Measurements from ENCODE around the gene GFOD2. TPM values are rescaled to one million over a fixed set of nuclear protein-coding genes. Genes with fewer than 3 reads are reported as not detected.

Gene GFOD2
- total RNA-seq, 1 donor from 2014 or later: 18.2 TPM

DNA sequence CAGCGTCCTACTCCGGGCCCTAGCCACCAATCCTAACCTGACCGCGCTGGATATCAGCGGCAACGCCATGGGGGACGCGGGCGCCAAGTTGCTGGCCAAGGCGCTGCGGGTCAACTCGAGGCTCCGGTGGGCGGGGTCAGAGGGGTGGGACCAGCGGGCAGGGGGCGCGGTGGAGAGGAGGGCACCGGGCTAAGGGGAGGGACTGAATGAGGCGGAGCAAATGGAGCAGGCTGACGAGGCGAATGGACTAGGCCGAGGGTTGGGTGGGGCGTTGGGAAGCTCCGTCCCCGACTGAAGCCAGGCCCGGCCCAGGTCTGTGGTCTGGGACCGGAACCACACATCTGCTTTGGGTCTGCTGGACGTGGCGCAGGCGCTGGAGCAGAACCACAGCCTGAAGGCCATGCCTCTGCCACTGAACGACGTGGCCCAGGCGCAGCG, 69.6 kb downstream of the GFOD2 start:
- intact Hi-C loops (cut with DNase I): no loop called here
- Histone ChIP-seq H3K27me3 (peaks cover 48% of the 10 kb centered on the region), H3K9me3 (no peaks in the 10 kb centered on the region), H3K4me3 (no peak overlapping the region), H3K27ac (no peak overlapping the region), H3K36me3 (no peaks in the 10 kb centered on the region), H3K4me1 (peaks cover 9% of the 10 kb centered on the region)
- DNase-seq: no peak
- ATAC-seq: no peak
- TF ChIP-seq, protein P1, sequence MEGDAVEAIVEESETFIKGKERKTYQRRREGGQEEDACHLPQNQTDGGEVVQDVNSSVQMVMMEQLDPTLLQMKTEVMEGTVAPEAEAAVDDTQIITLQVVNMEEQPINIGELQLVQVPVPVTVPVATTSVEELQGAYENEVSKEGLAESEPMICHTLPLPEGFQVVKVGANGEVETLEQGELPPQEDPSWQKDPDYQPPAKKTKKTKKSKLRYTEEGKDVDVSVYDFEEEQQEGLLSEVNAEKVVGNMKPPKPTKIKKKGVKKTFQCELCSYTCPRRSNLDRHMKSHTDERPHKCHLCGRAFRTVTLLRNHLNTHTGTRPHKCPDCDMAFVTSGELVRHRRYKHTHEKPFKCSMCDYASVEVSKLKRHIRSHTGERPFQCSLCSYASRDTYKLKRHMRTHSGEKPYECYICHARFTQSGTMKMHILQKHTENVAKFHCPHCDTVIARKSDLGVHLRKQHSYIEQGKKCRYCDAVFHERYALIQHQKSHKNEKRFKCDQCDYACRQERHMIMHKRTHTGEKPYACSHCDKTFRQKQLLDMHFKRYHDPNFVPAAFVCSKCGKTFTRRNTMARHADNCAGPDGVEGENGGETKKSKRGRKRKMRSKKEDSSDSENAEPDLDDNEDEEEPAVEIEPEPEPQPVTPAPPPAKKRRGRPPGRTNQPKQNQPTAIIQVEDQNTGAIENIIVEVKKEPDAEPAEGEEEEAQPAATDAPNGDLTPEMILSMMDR (IDR thresholded peaks at IDR 0.05): no peak

DNA sequence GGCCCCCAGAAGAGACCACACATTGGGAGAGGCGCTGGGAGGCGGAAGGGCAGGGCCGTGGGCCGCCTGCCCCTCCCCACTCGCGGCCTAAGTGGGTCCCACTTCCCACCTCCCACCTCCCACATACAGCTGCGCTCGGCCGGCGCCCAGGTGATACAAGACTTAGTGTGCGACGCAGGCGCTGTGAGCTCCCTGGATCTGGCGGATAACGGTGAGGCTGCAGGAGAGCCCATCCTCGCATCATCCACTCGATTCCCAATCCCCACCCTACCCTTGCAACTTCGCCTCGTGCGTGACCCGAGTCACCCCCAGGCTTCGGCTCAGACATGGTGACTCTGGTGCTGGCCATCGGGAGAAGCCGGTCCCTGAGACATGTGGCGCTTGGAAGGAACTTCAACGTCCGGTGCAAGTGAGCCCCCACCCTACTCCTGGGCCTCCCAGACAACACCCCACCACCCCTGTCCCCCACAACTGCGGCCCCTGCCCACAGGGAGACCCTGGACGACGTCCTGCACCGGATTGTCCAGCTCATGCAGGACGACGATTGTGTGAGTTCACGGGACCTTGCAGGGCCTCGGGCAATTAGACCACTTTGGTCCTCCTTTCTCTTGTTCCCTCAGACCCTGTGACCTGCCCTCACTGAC, 70.2 kb downstream of the GFOD2 start:
- ATAC-seq: no peak
- no peak for DNase-seq
- peaks cover 41% of the 10 kb centered on the region for H3K27me3 ChIP-seq
- peaks cover 10% of the 10 kb centered on the region for H3K4me1 ChIP-seq
- no peaks in the 10 kb centered on the region for H3K9me3 ChIP-seq
- no peaks in the 10 kb centered on the region for H3K36me3 ChIP-seq
- TF ChIP-seq, protein P1 (IDR thresholded peaks at IDR 0.05): no peak
- H3K27ac ChIP-seq: no peak overlapping the region
- intact Hi-C loops (cut with DNase I): no loop called here
- H3K4me3 ChIP-seq: no peak overlapping the region

DNA sequence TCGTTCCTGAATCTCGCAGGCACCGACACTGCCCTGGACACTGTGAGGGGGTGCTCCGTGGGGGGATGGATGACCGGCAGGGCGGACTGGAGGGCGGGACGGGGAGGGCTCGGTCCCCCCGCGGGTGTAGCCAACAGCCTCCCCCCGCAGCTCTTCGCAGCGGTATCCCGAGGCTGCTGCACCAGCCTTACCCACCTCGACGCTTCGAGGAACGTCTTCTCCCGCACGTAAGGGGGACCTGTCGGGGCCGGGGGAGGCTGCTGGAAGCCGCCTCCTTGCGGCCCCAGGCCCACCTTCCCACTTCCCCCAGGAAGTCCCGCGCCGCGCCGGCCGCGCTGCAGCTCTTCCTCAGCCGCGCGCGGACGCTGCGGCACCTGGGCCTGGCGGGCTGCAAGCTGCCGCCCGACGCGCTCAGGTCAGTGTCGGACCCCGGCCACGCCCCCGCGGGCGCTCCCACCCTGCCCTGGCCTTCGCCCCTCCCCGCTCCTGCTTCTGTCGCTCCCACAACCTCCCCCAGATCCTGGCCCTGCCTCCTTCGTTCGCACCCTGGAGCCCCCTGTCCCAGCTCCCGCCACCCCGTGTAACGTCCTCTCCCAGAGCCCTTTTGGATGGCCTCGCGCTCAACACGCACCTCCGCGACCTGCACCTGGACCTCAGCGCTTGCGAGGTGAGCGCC, 70.9 kb downstream of the GFOD2 start:
- H3K9me3 ChIP-seq: no peaks in the 10 kb centered on the region
- no peak for ATAC-seq
- no peak overlapping the region for H3K27ac ChIP-seq
- H3K27me3 ChIP-seq: peaks cover 35% of the 10 kb centered on the region
- H3K36me3 ChIP-seq: no peaks in the 10 kb centered on the region
- no peak overlapping the region for H3K4me3 ChIP-seq
- TF ChIP-seq, protein P1 (IDR thresholded peaks at IDR 0.05): no peak
- no peak for DNase-seq
- peaks cover 5% of the 10 kb centered on the region for H3K4me1 ChIP-seq
- intact Hi-C loops (cut with DNase I): no loop called here

DNA sequence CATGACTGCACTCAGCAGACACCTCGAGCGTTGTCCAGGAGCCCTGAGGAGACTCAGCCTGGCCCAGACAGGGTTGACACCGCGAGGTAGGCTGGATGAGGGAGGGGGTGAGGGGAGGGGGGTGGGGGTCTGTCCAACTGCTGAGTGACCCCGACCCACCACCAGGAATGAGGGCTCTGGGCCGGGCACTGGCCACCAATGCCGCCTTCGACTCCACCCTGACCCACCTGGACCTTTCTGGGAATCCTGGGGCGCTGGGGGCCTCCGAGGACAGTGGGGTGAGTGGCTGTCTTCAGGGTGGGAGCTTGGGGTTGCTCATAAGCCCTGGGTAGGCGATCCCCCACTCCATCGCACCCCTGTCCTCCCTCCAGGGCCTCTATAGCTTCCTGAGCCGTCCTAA, 71.4 kb downstream of the GFOD2 start:
- intact Hi-C loops (cut with DNase I): no loop called here
- TF ChIP-seq, protein P1 (IDR thresholded peaks at IDR 0.05): no peak
- ATAC-seq (no peak), DNase-seq (no peak)
- Histone ChIP-seq H3K4me3 (no peak overlapping the region), H3K9me3 (no peaks in the 10 kb centered on the region), H3K27ac (no peak overlapping the region), H3K36me3 (no peaks in the 10 kb centered on the region), H3K4me1 (peaks cover 4% of the 10 kb centered on the region), H3K27me3 (peaks cover 33% of the 10 kb centered on the region)

DNA sequence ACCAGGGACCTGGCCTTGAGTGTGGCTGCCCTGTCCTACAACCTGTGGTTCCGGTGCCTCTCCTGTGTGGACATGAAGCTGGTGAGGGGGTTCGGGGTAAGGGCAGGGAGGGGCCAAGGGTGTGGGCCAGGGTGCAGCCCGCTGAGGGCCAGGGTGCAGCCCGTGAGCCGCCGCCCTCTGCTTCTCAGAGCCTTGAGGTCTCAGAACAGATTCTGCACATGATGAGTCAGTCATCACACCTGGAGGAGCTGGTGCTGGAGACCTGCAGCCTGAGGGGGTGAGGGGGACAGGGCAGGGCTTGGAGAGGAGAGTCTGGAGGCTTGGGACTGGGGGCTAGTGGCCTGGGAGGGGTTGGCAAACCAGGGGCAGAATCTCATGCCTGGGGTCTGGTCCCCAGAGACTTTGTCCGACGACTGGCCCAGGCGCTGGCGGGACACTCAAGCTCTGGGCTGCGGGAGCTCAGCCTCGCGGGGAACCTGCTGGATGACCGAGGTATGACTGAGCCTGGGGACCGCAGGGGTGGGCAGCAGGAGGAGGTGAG, 71.9 kb downstream of the GFOD2 start:
- ATAC-seq: no peak
- intact Hi-C loops (cut with DNase I): no loop called here
- DNase-seq: no peak

More for the DNA sequence above, 71.9 kb downstream of the GFOD2 start:
- no peaks in the 10 kb centered on the region for H3K9me3 ChIP-seq
- peaks cover 33% of the 10 kb centered on the region for H3K27me3 ChIP-seq
- H3K36me3 ChIP-seq: no peaks in the 10 kb centered on the region
- H3K4me3 ChIP-seq: no peak overlapping the region
- TF ChIP-seq, protein P1 (IDR thresholded peaks at IDR 0.05): no peak
- H3K4me1 ChIP-seq: peaks cover 5% of the 10 kb centered on the region
- no peak overlapping the region for H3K27ac ChIP-seq
